Heart left ventricle (tissue), 16 donors: ENCODE measurements around the gene FMO2. TPM values are rescaled to one million over a fixed set of nuclear protein-coding genes. Genes with fewer than 3 reads are reported as not detected.
A peak's percentile ranks its signal among the peaks of the same experiment; 100 is the strongest.

Experiments used
- ATAC-seq, 4 donors: fragments of 200-7000 bp; cut with Tn5 transposase; one replicate each; pipeline ENCODE4 v1.9.1; 2020 to 2022; ENCODE audit warnings: moderate library complexity in 4 of 4, mild to moderate bottlenecking in 3 of 4, moderate number of reproducible peaks in 1 of 4
- DNase-seq, 5 donors: peaks; one replicate each; pipeline ENCODE4 v3.0.0-alpha.2; 2020
- H3K27ac ChIP-seq, 12 donors: fragments of 200-600 bp; sonication (generic) in 4 of 12; one replicate each; pipeline versions ENCODE4 v1.5.0 to v1.8.0; 2016 to 2022; ENCODE audit warnings: mild to moderate bottlenecking in 2 of 12
- H3K27me3 ChIP-seq, 9 donors: fragments of 200-600 bp; sonication (generic) in 2 of 9; one replicate each; pipeline versions ENCODE4 v1.5.1 to v1.8.0; 2016 to 2022; ENCODE audit warnings: mild to moderate bottlenecking in 3 of 9
- H3K36me3 ChIP-seq, 9 donors: fragments of 200-600 bp; sonication (generic) in 2 of 9; one replicate each; pipeline versions ENCODE4 v1.5.0 to v1.8.0; 2018 to 2022; ENCODE audit warnings: mild to moderate bottlenecking in 2 of 9
- H3K4me1 ChIP-seq, 12 donors: fragments of 200-600 bp; sonication (generic) in 4 of 12; one replicate each; pipeline versions ENCODE4 v1.5.0 to v1.8.0; 2016 to 2022; ENCODE audit warnings: mild to moderate bottlenecking in 3 of 12
- H3K4me3 ChIP-seq, 12 donors: fragments of 200-600 bp; sonication (generic) in 4 of 12; one replicate each; pipeline versions ENCODE4 v1.5.0 to v1.8.0; 2017 to 2022; ENCODE audit warnings: mild to moderate bottlenecking in 9 of 12, moderate library complexity in 4 of 12
- H3K9me3 ChIP-seq, 12 donors: fragments of 200-600 bp; sonication (generic) in 4 of 12; one replicate each; pipeline versions ENCODE4 v1.5.0 to v1.8.0; 2016 to 2022; ENCODE audit warnings: mild to moderate bottlenecking in 1 of 12
- POLR2A ChIP-seq, 2 donors: fragments of 450-650 bp; IDR thresholded peaks; one replicate each; pipeline ENCODE4 v1.6.1; 2017; ENCODE audit warnings: antibody characterized with exemption in 2 of 2, mild to moderate bottlenecking in 2 of 2, moderate library complexity in 2 of 2
- WGBS, 4 donors: extraction: QIAGEN DNeasy Blood & Tissue Kit in 2 of 4; methylation state at CpG; one replicate each; pipeline versions ENCODE4 v1.1.5 to v1.1.7; 2013 to 2018; 5-methylcytosine and 5-hydroxymethylcytosine counted together
- intact Hi-C, 10 donors: fragments of 100-400 bp; cut with DNase I; formaldehyde crosslinking; loops; one replicate each; pipeline versions ENCODE4 v1.11.1 to v1.14.2; 2022
- polyA plus RNA-seq, 2 donors: library from polyadenylated mRNA; stranded (reverse); fragments of 200-250 nt; gene quantifications; one replicate each; pipeline ENCODE4 v1.2.3, GENCODE V29; 2013
- total RNA-seq, 9 donors: library from RNA; depleted of rRNA in 2 of 9; stranded (reverse); fragments of >200 nt in 2 of 9; fragmentation: NEBNext Ultra II Directional in 3 of 9; extraction: Animal tissue kit (Norgen Biotek cat#: 25700) in 3 of 9; gene quantifications; one replicate each; pipeline versions ENCODE4 v1.1.0 to v1.2.4, GENCODE V29; 2016 to 2023
- TF ChIP-seq, protein P1 (sequence below), 12 donors: fragments of 200-600 bp; sonication (generic) in 4 of 12; IDR thresholded peaks; one replicate each; pipeline versions ENCODE4 v1.5.0 to v1.8.0; 2018 to 2022; ENCODE audit warnings: antibody characterized with exemption in 12 of 12, mild to moderate bottlenecking in 5 of 12
- donor health status: ischemic (EF 13 %, LVEDD 7.1; RV severe dilation, severe dysfunction).
- donor health status: healthy with polysubstance abuse.
- donor health status: DM: no; HTN: yes; CAD: no.
- donor health status: DM: no; HTN: no; CAD: no.
- donor health status: ischemic (EF 25% LVEDD 6.9; RV normal size, moderate dysfunction).
- donor health status: ischemic (EF 25% LVEDD 5.7; RV mildly dilated, moderate dysfunction).
- donor health status: healthy.
- donor health status: DM: yes; HTN: yes; CAD: no.
- donor health status: ischemic (EF 35%, LVEDD 5.7; RV mildly dilated, moderate dysfunction).
- donor health status: nonischemic (EF 11% LVEDD 7.7; RV severe dilation, severe dysfunction).
- donor health status: DM: yes; HTN: yes; CAD: no.
- donor health status: PGD.
- donor health status: ischemic (EF 29% LVEDD 5.4; RV normal size, mild dysfunction).
- donor health status: nonischemic (EF 23%, LVEDD 6.1; RV moderate dilation, normal function).

FMO2 gene
- total and polyA plus RNA-seq, 11 donors, result 7.5 to 65.6 (median 28.6) TPM

DNA sequence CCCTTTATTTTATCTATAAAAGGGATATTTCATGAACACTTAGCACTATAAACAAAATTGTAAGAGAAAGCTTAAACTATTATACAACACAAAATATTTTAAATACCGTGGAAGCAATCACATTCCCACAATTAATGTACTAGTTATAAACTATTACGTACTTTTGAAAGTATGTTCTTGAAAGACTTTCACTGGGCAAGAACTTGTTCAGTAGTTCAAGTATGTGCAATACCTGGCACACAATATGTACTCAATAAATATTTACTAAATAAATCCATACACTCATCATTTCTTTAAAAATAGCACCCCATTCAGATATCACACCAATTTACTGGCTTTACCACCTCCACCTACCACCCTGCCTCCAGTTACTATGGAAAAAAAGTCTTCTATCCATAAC, 12.6 kb upstream of the FMO2 start:
- no peaks in the 10 kb centered on the region for H3K9me3 ChIP-seq
- H3K4me1 ChIP-seq, result peaks cover 0 to 8% (median 0%) of the 10 kb centered on the region in 12 donors
- H3K36me3 ChIP-seq, result no peaks in the 10 kb centered on the region
- no peak for ATAC-seq
- no peak overlapping the region for H3K4me3 ChIP-seq
- H3K27ac ChIP-seq, result no peak overlapping the region
- intact Hi-C loops, result no loop called here
- no peak for DNase-seq
- no peaks in the 10 kb centered on the region for H3K27me3 ChIP-seq
- WGBS, 4 donors, result 92 to 96% (median 94%) methylated on average over 2 of the region's 2 CpGs
- no peak for TF ChIP-seq POLR2A (IDR thresholded peaks at IDR 0.05)
- TF ChIP-seq, protein P1, sequence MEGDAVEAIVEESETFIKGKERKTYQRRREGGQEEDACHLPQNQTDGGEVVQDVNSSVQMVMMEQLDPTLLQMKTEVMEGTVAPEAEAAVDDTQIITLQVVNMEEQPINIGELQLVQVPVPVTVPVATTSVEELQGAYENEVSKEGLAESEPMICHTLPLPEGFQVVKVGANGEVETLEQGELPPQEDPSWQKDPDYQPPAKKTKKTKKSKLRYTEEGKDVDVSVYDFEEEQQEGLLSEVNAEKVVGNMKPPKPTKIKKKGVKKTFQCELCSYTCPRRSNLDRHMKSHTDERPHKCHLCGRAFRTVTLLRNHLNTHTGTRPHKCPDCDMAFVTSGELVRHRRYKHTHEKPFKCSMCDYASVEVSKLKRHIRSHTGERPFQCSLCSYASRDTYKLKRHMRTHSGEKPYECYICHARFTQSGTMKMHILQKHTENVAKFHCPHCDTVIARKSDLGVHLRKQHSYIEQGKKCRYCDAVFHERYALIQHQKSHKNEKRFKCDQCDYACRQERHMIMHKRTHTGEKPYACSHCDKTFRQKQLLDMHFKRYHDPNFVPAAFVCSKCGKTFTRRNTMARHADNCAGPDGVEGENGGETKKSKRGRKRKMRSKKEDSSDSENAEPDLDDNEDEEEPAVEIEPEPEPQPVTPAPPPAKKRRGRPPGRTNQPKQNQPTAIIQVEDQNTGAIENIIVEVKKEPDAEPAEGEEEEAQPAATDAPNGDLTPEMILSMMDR (IDR thresholded peaks at IDR 0.05), result no peak

DNA sequence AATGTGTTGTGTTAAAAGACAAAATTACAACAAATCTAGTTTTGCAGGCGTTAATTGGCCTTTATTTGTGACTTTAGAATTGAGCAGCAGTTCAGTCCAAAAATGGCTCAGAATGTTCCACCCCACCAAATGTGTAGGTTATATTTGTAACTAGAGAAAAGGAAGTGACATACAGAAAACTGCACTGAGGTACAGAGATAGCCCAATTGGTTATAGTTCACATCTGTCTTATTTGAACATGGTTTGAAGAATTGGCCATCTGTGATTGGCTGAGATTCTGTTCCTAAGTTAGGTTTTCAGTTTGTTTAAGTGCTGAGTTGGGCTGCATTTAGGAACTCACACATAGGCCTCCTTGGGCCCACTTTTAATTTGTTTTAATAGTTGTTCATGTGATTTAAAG, 12.0 kb upstream of the FMO2 start:
- DNase-seq (no peak), ATAC-seq (no peak)
- H3K4me3 ChIP-seq, result no peak overlapping the region
- H3K9me3 ChIP-seq, result no peaks in the 10 kb centered on the region
- H3K36me3 ChIP-seq, result no peaks in the 10 kb centered on the region
- H3K4me1 ChIP-seq, result peaks cover 0 to 8% (median 0%) of the 10 kb centered on the region in 12 donors
- no peak for TF ChIP-seq POLR2A (IDR thresholded peaks at IDR 0.05)
- TF ChIP-seq, protein P1 (IDR thresholded peaks at IDR 0.05), result no peak
- H3K27ac ChIP-seq, result no peak overlapping the region
- no peaks in the 10 kb centered on the region for H3K27me3 ChIP-seq
- intact Hi-C loops, result no loop called here
- WGBS, 4 donors, result 88 to 96% (median 94%) methylated on average over 1 of the region's 1 CpG

DNA sequence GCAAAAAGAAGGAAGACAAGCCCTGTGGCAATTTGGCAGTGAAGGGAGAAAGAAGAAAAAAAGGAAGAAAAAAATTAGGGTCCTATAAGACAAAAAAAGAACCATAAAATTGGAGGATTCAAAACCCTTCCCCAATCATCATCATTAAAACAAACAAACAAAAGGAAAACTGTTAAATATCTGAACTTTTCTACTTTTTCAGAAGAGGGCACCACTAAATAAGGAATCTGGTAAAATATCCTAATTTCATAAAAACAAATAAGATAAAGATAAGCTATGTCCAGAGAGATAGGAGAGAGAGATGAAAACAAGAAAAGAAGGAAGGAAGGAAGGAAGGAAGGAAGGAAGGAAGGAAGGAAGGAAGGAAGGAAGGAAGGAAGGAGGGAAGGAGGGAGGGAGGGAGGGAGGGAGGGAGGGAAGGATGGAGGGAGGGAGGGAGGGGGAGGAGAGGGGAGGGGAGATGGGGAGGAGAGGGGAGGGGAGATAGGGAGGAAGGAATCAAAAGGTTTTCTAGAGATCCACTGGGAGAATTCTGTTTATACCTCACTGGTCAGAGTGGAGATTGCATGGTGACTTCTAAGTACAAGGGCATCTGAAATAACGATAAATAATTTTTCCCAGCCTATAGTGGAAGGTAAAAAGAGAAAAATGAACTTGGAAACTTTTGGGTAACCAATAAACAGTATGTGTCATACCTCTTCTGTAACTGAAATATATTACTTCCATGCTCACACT, 10.4 kb upstream of the FMO2 start:
- Histone ChIP-seq H3K36me3 (no peaks in the 10 kb centered on the region), H3K27ac (no peak overlapping the region), H3K4me3 (no peak overlapping the region), H3K27me3 (no peaks in the 10 kb centered on the region), H3K9me3 (no peaks in the 10 kb centered on the region), H3K4me1 (peaks cover 0 to 8% (median 0%) of the 10 kb centered on the region in 12 donors)
- 89 to 95% (median 92%) methylated on average over 1 of the region's 1 CpG for WGBS, 4 donors
- TF ChIP-seq POLR2A (IDR thresholded peaks at IDR 0.05), result no peak
- TF ChIP-seq, protein P1 (IDR thresholded peaks at IDR 0.05), result peak in 2 of 12 donors; percentile 9 to 11
- intact Hi-C loops, result no loop called here
- DNase-seq (no peak), ATAC-seq (no peak)

DNA sequence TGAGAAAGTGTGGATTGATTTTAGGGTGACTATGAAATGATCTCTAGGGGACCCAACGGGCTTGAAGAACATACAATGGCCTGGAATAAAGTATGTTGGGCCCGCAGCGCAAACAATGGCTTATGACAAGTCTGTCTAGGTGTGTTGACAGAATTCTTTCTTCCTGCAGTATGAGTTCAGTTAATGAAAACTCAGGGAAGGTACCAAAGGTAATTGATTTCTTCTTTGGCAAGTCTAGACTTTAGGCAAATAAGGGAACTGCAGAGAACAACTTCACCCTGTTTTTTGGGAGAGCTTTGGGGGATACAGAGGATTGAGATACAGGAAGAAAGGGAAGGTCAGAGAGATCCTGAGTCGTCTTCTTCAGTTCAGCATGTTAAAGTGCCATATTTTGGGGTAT, 7.8 kb upstream of the FMO2 start:
- H3K36me3 ChIP-seq, result no peaks in the 10 kb centered on the region
- H3K27ac ChIP-seq, result no peak overlapping the region
- TF ChIP-seq, protein P1 (IDR thresholded peaks at IDR 0.05), result no peak
- no peaks in the 10 kb centered on the region for H3K9me3 ChIP-seq
- H3K4me3 ChIP-seq, result no peak overlapping the region
- H3K27me3 ChIP-seq, result no peaks in the 10 kb centered on the region
- ATAC-seq (no peak), DNase-seq (no peak)
- intact Hi-C loops, result no loop called here
- 90 to 96% (median 94%) methylated on average over 4 of the region's 4 CpGs for WGBS, 4 donors
- H3K4me1 ChIP-seq, result no peaks in the 10 kb centered on the region
